Glomerular endothelial cell (primary cell): Measurements from ENCODE around the gene NBPF3. TPM values are rescaled to one million over a fixed set of nuclear protein-coding genes. Genes with fewer than 3 reads are reported as not detected.
"Not testable (repeated sequence)": the region's sequence is repeated elsewhere in the genome, so short reads cannot be mapped to it uniquely, and the experiment has no call there.

ENCODE experiments used
- DNase-seq: peaks from one replicate; pipeline ENCODE4 v3.0.0-alpha.2; 2011; ENCODE audit warnings: low read depth, low spot score; ENCODE audit errors: extremely low read depth
- total RNA-seq: library from RNA; depleted of rRNA; stranded (reverse); fragments of >200 nt; gene quantifications from 2 replicates; pipeline ENCODE4 v1.2.3, GENCODE V29; 2015

Gene NBPF3
- total RNA-seq, 1 donor from 2014 or later = 13.9 TPM

DNA sequence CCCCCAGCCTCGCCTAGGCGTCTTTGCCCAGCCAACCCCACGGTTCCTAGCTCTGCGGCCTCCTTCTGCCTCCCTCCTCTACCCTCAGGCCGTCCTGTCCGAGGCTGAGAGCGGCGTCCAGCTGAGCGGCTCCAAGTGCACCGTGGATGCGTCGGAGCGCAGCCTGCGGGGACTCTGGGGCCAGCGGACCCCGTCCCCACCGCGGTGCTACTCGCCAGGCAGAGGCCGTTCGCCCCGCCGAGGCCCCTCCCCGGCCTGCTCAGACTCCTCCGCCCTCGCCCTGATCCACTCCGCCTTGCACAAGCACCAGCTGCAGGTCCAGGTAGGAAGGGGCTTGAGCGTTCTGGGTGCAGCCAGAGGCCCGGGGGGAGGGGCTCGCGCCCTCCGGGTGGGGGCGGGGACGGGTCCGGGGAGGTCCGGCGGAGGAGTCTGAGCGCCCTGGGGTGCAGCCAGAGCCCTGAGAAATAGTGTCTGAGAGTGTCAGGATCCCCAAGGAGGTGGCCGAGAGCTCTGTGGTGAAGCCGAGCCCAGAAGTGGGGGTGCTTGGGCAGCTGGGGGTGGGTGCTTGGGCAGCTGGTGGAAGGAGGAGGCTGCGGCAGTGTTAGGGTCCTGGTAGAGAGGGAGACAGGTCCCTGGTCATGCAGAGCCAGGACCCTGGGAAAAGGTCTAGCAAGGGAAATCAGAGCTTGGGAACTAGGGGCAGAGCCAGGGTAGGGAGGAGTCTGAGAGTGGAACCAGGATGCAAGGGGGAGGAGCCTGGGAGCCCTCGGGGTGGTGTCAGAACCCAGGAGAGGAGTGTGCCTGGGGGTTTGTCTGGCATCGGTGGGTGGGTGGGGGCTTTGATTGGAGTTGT, 3.2 kb upstream of the NBPF3 start:
- no peak for DNase-seq

DNA sequence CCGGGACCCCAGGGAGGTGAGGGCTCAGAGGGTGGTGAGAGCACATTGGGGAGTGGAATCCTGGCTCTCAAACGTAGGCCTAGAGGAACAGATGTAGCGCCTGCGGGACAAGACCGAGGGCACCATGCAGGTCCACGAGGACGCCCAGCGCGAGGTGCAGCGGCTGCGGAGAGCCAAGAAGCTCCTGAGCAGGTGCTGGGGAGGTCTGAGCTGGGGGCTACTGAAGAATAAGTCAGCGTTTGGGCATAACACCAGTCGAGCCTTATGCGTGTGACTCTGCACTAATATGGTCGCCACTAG, 2.6 kb upstream of the NBPF3 start:
- DNase-seq = no peak

DNA sequence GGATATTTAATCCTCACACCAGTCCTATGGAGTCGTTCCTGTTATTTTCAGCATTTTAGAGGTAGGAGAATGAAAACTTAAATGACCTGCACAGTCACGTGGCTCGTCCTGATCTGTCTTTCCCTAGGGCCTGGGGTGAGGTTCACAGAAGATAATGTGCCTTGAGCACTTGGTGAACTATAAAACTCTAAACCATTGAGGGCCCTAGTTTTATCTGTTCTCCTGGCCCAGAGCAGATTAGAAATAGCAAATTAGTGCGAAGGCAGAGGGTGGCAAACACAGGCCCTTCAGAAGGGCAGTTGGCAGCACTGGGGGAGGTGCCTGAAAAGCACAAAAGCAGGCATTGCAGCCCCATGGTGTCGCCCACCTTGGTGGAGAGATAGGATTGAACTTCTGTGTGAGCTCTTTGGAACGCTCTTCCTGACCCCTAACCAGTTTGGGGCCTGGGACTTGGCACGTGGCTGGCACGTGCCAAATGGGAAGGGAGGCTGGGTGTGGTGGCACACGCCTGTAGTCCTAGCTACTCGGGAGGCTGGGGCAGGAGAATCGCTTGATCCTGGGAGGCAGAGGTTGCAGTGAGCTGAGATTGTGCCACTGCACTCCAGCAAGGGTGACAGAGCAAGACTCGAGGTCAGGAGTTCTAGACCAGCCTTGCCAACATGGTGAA, 1.2 kb upstream of the NBPF3 start:
- DNase-seq = not testable (repeated sequence)

DNA sequence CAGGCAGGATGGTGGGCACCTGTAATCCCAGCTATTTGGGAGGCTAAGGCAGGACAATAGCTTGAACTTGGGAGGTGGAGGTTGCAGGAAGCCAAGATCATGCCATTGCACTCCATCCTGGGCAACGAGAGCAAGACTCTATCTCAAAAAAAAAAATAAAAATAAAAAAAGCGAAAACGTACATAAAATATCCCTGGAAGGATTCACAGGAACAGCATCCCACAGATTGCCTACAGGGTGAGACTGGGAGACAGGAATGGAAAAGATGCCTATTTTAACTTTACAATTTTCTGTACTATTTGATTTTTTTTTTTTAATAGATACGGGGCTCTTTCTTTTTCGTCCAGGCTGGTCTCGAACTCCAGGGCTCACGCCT, 604 bp upstream of the NBPF3 start:
- no peak for DNase-seq

DNA sequence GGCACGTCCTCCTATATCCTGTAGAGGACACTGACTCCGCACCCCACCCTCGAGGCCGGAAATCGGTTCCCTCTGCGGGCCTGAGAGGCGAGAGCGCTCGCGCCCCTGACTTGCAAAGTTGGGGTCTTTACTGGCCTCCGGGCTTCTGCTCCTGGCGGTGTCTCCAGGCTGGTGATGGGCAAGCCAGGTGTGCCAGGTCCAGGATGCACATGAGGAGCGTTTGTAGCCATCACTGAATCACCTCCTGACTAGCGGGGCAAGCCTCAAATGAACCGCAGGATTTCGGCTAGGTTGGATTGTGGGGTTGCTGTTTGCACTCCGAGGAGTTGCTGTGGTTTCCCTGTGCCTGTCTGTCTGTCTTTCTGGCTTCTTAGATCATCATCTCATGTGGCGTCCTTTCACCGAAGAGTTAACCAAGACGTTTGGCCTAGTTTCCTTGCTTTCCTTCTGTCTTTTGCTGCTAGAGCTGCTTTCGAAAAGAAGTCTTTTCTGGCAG, 741 bp downstream of the NBPF3 start:
- not testable (repeated sequence) for DNase-seq

DNA sequence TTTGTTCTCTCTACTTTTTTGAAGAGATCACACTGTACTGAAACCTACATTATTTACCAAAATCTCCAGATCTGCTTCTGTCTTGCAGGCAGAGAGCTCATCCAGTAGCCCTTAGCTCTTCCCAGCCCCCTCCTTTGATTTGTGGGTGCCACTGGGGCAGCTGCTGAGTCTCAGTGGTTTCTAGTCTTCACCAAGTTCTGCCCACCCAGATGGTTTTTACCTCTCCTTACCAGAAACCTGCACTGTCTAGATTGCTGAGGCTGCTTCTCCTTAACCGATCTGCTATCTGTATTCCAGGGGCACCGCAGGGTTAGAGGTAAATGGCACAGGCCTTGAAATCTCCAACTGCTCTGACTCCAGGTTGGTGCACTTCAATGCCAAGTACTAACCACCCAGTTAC, 6.7 kb downstream of the NBPF3 start:
- DNase-seq = not testable (repeated sequence)

DNA sequence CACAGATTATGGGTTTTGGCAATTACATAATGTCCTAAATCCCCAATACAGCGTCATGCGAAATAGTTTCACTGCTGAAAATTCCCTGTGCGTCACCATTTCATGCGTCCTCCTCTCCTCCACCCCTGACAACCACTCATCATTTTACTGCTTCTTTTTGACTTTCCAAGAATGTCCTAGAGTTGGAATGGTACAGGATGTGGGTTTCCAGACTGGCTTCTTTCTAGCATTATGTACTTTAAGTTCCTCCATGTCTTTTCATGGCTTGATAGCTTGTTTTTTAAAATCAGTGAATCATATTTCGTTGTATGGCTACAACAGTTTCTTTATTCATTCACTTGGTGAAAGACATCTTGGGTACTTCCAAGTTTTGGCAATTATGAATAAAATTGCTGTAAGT, 7.4 kb downstream of the NBPF3 start:
- no peak for DNase-seq

DNA sequence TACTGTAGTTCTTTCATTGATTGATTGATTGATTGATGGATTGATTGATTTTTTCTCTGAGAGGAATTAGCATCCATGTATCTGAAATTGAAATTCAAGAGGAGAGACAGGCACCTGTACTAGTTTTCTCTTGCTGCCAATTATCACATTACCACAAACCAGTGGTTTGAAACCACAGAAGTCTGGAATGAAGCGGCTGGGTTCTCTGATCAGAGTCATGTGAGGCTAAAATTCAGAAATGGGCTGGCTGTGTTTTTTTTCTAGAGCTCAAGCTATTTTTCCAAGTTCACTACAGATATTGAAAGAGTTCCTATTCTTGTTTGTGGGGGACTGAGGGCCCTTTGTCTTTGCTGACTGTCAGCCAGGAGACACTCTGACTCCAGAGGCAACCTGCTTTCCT, 10.0 kb downstream of the NBPF3 start:
- DNase-seq = no peak

DNA sequence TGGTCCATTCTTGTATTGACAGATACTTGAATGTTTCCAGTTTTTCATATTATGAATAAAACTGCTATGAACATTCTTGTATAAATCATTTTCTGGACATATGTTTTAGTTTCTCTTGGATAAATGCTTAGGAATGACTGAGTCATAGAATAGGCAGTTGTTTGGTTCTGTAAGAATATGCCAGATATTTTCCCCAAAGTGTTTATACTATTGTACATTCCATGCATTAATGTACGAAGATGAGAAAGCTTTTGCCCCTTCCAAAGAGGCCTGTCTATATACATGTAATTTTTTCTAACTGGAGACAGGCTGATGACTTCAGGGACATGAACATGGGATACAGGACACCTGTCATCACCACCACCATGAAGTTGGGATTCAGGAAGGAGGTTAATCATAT, 11.3 kb downstream of the NBPF3 start:
- DNase-seq = no peak

DNA sequence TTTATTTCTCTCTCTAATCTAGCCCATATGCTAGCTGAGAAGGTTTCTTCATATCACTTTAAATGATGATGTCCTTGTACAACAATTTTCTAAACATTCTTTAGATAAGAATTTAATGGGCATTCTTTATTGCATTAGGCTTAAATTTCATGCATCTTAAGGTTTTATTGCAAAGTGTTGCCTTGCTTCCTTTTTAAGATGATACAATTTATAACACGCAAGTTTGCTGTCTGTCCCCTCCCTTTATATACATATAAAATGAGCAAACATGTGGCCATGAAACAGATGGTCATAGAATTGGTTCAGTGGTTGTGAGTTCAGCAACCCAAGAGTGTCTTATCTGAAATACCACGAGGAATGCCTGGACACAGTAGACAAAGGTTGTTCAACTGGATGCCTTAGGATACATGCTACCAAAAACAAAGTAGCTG, 12.1 kb downstream of the NBPF3 start:
- DNase-seq = no peak

DNA sequence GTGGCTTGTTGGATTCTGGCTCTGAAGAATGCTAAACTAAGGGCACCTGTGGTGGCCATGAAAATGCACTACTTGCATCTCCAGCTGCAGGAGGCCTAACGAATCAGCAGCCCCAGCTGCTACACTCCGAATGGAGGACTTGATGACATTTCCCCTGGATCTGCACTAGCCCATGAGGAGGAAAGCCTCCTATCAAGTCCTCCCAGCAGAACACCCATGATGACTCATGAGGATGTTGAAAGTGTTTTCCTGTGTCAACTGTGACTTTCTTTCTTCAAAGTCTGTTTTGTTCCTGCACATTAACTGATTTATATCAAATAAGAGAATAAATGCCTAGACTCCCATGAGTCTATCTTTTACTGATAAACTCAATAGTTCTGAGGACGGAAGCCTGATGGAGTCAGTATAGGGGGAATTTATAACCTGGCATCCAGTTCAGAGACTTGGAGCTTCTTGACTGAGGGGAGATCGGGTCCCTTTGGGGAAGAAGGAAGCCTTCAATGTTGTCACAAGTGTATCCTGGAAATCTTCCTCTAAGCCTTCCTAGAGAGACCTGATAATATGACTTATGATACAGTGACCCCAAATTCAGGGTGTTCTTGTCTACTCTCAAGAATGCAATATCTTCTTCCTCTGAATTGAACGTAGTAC, 14.2 kb downstream of the NBPF3 start:
- not testable (repeated sequence) for DNase-seq

DNA sequence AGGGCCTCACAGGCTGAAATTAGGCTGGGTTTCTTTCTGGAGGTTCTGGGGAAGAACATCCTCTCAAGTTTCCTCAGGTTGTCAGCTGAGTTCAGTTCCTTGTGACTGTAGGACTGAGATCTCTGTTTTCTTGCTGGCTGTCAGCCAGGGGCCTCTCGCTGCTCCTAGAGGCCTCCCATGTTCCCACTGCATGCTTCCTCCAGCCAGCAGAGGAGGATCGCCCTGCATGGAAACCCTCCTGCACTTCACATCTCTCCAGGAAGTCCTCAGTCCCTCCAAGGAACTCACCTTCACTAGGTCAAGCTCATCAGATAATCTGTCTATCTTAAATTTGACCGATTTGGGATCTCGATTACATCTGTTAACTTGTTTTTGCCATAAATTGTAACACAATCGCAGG, 15.0 kb downstream of the NBPF3 start:
- not testable (repeated sequence) for DNase-seq

DNA sequence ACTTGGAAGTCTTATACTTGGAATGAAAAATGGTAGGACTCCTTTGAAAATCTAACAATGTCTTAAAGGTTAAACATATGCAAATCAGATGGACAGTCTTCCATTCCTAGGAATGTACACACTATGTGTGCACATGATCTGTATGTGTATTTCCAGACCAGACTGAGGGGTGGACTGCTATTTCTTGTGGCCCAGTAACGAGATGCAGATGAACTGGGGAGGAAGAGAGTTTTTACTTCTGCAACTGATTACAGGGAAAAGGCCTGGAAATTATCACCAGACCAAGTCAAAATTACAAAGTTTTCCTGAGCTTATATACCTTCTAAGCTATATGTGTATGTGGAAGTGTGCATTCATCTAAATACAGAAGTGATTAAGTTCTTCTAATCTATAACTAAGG, 17.7 kb downstream of the NBPF3 start:
- DNase-seq = no peak

DNA sequence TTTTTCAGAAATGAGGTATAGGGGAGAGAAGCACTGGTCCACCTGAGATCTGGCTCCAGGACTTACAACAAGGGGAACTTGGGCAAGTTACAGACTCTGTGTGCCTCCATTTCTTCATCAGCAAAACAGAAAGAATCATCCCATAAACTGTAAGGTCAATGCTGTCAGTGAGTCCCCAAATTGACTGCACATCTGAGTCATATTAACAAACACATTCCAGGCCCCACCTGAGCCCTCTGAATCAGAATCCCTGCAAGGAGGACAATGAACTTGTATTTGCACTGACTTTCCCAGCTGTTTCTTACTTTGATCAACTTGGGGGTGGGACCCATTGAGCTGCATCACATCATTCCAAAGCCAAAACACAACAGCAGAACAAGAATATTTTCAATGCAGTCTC, 25.2 kb downstream of the NBPF3 start:
- not testable (repeated sequence) for DNase-seq

DNA sequence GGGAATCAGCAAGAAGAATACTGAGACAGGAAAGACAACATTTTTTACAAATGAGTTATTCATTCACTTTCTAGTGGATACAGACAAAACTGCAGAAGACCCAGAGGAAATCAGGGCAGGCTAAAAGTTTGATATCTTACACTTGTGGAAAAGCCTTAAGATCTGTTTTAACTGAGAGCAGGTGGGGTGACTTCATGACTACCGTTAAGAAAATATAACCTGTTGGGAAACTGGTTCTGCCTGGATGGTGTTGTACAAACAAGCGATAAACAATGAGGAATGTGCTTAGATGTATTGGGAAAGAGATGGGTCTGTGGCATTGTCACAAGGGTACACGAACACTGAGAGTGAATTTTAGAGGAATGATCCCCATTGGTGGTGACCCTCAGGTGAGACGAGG, 28.0 kb downstream of the NBPF3 start:
- DNase-seq = not testable (repeated sequence)

DNA sequence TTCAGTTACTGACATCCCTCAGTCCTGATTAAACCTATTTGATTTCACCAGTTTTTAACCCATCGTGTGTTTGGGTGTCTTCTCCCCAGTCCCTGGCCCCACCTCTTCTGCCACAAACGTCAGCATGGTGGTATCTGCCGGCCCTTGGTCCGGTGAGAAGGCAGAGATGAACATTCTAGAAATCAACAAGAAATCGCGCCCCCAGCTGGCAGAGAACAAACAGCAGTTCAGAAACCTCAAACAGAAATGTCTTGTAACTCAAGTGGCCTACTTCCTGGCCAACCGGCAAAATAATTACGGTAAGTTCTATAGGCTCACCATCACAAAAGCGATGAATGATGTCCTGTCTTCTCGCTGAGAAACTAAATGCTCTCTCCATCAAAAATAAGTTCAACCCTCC, 28.7 kb downstream of the NBPF3 start:
- no peak for DNase-seq

DNA sequence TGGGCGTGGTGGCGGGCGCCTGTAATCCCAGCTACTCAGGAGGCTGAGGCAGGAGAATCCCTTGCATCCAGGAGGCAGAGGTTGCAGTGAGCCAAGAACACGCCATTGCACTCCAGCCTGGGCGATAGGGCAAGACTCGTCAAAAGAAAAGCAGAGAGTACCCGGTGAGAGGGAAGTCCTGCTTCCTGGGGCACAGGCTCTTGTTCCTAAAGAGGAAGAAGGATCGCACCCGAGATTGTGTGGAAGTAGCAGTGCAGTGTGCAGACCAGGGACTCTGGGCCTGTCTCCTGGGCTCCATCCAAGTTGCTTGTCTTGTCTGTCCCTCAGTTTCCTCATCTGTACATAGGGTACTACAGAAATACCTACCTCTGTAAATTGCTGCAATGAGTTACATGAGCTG, 29.6 kb downstream of the NBPF3 start:
- DNase-seq = no peak

DNA sequence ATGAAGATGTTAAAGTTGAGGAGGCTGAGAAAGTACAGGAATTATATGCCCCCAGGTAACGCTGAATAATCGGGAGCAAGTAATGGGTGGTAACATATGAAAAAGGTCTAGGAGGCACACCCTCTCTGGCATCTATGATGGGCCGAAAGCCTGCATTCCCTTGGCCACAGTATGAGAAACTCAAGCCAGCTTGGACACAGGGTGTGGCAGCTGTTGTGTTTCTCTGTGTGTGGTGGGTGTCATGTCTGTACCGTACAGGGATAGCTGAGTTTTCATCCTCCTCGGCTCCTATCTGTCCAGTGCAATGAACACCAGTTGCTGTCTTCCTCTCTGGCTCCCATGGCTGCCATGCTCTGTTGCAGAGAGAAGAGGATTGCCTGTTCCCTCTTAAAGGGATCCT, 32.9 kb downstream of the NBPF3 start:
- no peak for DNase-seq

DNA sequence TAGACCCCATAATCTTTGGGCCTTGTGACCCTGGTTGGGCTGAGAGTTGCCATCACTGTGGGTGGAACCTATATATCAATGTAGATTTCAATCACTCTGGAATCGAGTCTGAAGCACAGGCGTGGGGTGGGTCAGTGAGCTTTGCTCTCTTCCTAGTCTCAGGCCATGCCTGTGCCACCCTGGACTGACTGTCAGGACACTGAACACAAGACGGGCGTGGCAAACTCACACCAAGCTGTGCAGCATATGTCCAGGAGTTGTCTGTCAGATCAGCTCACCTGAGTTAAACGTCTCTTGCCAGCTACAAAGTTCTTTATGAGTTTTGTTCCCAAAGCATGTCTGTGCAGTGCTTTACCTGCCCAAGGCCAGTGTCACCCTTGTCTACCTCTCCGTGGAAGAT, 38.4 kb downstream of the NBPF3 start:
- no peak for DNase-seq

DNA sequence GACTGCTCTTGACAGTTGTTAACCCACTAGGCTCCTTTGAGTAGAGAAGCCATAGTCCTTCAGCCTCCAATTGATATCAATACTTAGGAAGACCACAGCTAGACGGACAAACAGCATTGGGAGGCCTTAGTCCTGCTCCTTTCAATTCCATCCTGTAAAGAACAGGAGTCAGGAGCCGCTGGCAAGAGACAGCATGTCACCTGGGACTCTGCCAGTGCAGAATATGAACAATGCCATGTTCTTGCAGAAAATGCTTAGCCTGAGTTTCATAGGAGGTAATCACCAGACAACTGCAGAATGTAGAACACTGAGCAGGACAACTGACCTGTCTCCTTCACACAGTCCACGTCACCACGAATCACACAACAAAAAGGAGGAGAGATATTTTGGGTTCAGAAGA, 43.9 kb downstream of the NBPF3 start:
- not testable (repeated sequence) for DNase-seq

DNA sequence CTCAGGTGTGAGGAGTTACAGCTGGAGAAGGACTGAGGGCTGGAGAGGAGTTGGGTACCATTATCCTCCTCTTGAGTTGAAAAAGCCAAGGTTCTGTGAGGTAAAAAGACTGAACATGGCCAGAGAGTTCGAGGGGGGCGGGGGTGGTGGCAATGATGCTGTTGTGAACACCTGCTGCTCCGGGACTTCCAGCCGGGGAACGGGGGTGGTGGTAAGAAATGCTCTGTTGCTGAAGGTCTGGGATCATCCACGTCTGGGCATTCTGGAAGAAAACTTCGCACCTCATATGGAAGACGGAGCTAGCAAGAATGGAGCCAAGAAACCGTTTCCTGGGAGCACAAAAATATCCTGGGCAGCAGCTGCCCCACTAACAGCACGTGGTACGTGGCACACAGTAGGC, 49.2 kb downstream of the NBPF3 start:
- no peak for DNase-seq
